GM11168 (cell line): ENCODE results near the gene BBOX1.
"Not testable (repeated sequence)": the region's sequence is repeated elsewhere in the genome, so short reads cannot be mapped to it uniquely, and the experiment has no call there.

Experiments
- in situ Hi-C: fragments of 300-500 bp; cut with MboI; formaldehyde crosslinking; loops from one replicate; pipeline ENCODE4 v1.12.0; 2022; ENCODE audit warnings: low sequenced_read_pairs; ENCODE audit not compliant: unreplicated experiment

Gene BBOX1

GRCh38 chr11:27171376-27171958 lies 130.9 kb downstream of the BBOX1 start:
- in situ Hi-C loops, result no loop called here

- in situ Hi-C loops, result no loop called here
Observed at GRCh38 chr11:27173545-27173944, 132.9 kb downstream of the BBOX1 start.

GRCh38 chr11:27174021-27174420 lies 133.4 kb downstream of the BBOX1 start:
- in situ Hi-C loops, result no loop called here

DNA sequence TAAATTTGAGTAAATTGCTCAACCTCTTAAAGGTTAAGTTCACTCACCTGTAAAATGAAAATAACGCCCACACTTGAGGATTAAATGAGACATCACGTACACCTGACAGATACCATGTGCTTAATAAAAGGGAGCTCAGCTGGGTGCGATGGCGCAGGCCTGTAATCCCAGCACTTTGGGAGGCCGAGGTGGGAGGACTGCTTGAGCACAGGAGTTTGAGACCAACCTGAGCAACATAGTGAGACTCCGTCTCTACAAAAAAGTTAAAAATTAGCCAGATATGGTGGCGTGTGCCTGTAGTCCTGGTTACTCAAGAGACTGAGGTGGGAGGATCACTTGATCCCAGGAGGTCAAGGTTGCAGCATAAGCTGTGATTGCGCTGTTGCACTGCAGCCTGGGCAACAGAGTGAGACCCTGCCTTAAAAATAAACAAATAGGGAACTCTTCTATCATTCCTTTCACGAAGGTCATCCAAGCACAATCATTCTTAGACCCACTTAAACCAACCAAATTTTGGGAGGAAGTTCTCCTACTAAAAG lies 134.1 kb downstream of the BBOX1 start:
- in situ Hi-C loops, result no loop called here

- in situ Hi-C loops, result not testable (repeated sequence)
Observed at GRCh38 chr11:27175562-27175961, 134.9 kb downstream of the BBOX1 start.
